GM12873 (cell line): ENCODE results near the gene KDM6A.

Experiments
- CTCF ChIP-seq: IDR thresholded peaks from 2 replicates; pipeline ENCODE4 v1.5.1; 2012; ENCODE audit warnings: low read depth, mild to moderate bottlenecking, moderate library complexity, low read length, control low read depth; ENCODE audit not compliant: insufficient read depth; ENCODE audit errors: missing control alignments

KDM6A gene

GRCh38 chrX:44876767-44877166, 3.8 kb downstream of the KDM6A start:
- TF ChIP-seq CTCF = no peak

- no peak for TF ChIP-seq CTCF
Observed at GRCh38 chrX:44878780-44879179, 5.8 kb downstream of the KDM6A start.

- TF ChIP-seq CTCF = no peak
Observed at GRCh38 chrX:44881549-44881948, 8.6 kb downstream of the KDM6A start.

- no peak for TF ChIP-seq CTCF
Observed at GRCh38 chrX:44882635-44883034, 9.6 kb downstream of the KDM6A start.

GRCh38 chrX:44884944-44885343, 12.0 kb downstream of the KDM6A start:
- no peak for TF ChIP-seq CTCF

GRCh38 chrX:44889824-44890223, 16.8 kb downstream of the KDM6A start:
- no peak for TF ChIP-seq CTCF

- no peak for TF ChIP-seq CTCF
Observed at GRCh38 chrX:44890247-44890646, 17.3 kb downstream of the KDM6A start.
